Measurements from ENCODE around the gene COLGALT1.

DNA sequence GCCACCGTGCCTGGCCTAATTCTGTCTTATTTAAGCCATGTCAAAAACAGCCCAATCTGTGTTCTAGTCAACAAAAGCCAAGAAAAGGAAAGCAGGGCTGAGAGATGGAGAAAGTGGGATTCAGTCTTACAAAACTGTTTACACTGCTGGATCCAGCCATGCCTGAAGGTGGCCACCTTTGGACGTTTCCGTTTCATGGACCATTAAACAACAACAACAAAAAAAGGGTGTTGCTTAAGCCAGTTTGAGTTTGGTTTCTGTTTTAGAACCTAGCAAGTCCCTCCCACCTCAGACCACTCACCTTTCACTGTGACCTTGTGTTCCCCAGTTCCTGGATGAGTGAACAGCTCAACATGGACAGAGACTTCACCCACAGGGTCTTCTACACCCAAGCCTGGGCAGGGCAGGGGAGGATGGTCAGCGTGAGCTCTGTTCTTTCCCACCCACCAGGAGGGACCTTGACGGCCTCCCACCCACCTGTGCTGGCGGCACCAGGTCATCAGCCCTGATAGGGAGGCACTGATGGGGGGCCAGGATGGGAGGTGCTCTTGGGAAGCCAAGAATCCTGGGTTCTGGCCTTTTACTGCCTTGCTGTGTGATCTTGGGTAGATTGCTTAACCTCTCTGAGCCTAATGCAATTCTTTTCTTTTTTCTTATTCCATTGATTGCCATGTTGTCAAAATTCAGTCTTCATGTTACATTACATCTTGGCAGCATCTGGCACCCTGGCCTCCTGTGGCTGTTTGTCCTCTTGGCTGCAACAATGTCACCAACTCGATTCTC lies 56.2 kb downstream of the COLGALT1 start:
- no peak for TF ChIP-seq TAF1 (IDR thresholded peaks at IDR 0.05; ENCODE audit: low read depth, low read length)
- no peak for TF ChIP-seq JUND (IDR thresholded peaks at IDR 0.05; ENCODE audit: low read length)
- no peak for TF ChIP-seq MAFK (IDR thresholded peaks at IDR 0.05; ENCODE audit: low read depth, low read length)
- no peak for TF ChIP-seq POLR2A (IDR thresholded peaks at IDR 0.05; ENCODE audit: control extremely low read depth in 1 of 2, low read depth in 2 of 2, low read length in 2 of 2)
- TF ChIP-seq, protein P1, sequence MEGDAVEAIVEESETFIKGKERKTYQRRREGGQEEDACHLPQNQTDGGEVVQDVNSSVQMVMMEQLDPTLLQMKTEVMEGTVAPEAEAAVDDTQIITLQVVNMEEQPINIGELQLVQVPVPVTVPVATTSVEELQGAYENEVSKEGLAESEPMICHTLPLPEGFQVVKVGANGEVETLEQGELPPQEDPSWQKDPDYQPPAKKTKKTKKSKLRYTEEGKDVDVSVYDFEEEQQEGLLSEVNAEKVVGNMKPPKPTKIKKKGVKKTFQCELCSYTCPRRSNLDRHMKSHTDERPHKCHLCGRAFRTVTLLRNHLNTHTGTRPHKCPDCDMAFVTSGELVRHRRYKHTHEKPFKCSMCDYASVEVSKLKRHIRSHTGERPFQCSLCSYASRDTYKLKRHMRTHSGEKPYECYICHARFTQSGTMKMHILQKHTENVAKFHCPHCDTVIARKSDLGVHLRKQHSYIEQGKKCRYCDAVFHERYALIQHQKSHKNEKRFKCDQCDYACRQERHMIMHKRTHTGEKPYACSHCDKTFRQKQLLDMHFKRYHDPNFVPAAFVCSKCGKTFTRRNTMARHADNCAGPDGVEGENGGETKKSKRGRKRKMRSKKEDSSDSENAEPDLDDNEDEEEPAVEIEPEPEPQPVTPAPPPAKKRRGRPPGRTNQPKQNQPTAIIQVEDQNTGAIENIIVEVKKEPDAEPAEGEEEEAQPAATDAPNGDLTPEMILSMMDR (IDR thresholded peaks at IDR 0.05; ENCODE audit: control extremely low read depth in 1 of 3, insufficient read depth in 1 of 3, low read depth in 1 of 3, low read length in 3 of 3) = no peak
- no peak for TF ChIP-seq SIX5 (IDR thresholded peaks at IDR 0.05; ENCODE audit: low read depth, low read length)
- TF ChIP-seq EZH2 (IDR thresholded peaks at IDR 0.05; ENCODE audit: low read depth, low read length, severe bottlenecking) = no peak
